Hepatocyte (in vitro differentiated cells): Measurements from ENCODE around the gene PNMA5.

ENCODE experiments used
- CTCF ChIP-seq: fragments of 200-600 bp; sonication (generic); IDR thresholded peaks from 2 replicates; pipeline ENCODE4 v1.5.1; 2016; ENCODE audit warnings: antibody characterized with exemption, mild to moderate bottlenecking; ENCODE audit not compliant: poor library complexity
- EZH2 ChIP-seq: fragments of 200-600 bp; sonication (generic); IDR thresholded peaks from 2 replicates; pipeline ENCODE4 v1.6.1; 2016; ENCODE audit warnings: antibody characterized with exemption, mild to moderate bottlenecking, borderline replicate concordance

- TF ChIP-seq CTCF = no peak
- no peak for TF ChIP-seq EZH2
Measured at GRCh38 chrX:152950786-152951185, 43.1 kb downstream of the PNMA5 start.
